HG02973 (cell line): Measurements from ENCODE around the gene WRAP53.

Experiments
- ATAC-seq: cut with Tn5 transposase; IDR thresholded peaks from one replicate; pipeline ENCODE4 v1.9.1; 2021; ENCODE audit warnings: moderate library complexity; ENCODE audit not compliant: unreplicated experiment

Gene WRAP53

DNA sequence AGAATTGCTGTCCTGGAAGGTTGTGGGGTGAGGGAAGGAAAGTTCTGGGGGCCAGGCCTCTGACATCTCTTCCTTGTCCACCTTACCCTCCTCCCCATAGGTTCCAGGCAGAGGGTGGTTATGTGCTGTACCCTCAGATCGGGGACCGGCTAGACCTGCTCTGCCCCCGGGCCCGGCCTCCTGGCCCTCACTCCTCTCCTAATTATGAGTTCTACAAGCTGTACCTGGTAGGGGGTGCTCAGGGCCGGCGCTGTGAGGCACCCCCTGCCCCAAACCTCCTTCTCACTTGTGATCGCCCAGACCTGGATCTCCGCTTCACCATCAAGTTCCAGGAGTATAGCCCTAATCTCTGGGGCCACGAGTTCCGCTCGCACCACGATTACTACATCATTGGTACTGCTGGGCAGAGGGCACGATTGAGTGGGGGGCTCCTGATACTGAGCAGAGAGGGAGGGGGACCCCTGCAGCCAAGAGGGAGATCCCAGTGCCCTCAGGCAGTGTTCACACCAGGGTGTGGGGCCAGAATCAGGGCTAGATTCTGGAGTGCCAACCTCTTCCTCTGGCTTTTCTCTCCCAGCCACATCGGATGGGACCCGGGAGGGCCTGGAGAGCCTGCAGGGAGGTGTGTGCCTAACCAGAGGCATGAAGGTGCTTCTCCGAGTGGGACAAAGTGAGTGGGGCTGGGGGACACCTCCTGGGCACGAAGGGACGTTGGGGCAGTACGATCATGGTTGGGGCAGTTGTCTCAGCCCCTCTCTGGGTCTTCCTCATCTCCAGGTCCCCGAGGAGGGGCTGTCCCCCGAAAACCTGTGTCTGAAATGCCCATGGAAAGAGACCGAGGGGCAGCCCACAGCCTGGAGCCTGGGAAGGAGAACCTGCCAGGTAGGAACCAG, 19.8 kb downstream of the WRAP53 start:
- no peak for ATAC-seq

DNA sequence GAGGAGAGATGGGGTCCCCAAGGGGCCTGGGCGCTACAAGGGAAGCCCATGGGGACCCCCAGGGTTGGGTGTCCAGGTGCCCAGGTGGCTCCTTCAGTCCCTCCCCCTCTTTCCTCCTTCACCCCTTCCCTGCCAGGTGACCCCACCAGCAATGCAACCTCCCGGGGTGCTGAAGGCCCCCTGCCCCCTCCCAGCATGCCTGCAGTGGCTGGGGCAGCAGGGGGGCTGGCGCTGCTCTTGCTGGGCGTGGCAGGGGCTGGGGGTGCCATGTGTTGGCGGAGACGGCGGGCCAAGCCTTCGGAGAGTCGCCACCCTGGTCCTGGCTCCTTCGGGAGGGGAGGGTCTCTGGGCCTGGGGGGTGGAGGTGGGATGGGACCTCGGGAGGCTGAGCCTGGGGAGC, 20.8 kb downstream of the WRAP53 start:
- ATAC-seq = no peak

DNA sequence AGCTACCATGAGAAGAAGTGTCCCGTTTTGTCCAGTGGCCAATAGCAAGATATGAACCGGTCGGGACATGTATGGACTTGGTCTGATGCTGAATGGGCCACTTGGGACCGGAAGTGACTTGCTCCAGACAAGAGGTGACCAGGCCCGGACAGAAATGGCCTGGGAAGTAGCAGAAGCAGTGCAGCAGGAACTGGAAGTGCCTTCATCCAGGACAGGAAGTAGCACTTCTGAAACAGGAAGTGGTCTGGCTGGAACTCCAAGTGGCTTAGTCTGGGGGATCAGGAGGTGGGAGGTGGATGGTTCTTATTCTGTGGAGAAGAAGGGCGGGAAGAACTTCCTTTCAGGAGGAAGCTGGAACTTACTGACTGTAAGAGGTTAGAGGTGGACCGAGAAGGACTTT, 22.0 kb downstream of the WRAP53 start:
- ATAC-seq = no peak

DNA sequence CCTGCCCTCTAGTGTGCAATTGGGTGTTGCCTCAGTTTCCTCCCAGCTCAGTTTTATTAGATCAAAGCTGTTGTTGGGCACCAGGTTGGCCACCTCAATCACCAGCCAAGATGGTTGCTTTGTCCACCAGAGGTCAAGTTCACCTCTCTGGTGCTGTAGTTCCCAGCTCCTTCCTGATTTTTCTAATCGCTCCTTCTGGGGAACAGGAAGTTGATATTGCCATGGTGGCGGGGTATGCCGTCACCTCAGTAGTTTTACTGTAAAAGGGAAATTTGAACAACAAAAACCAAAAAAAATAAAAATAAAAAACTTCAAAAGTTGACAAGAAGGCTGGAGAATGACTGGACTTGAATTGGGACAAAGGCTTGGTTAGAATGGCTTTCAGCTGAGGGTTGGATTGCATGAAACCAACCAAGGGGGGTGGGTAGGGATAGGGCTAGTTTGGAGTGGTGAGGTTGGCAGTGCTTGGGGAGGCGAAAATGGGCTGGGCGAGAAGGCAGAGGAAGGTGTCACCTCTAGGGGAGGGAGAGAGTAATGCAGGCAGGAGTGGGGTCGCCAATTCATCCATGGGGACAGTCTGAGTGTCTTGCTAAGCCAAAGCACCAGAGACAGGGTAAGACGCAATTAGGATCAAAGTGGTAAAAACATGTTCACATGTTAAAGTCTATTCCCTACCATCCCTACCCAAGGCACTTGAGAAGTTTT, 22.9 kb downstream of the WRAP53 start:
- ATAC-seq = no peak

GRCh38 chr17:7712111-7712771, 24.0 kb downstream of the WRAP53 start:
- no peak for ATAC-seq

- no peak for ATAC-seq
These were observed 25.5 kb downstream of the WRAP53 start for GRCh38 chr17:7713782-7714181.

DNA sequence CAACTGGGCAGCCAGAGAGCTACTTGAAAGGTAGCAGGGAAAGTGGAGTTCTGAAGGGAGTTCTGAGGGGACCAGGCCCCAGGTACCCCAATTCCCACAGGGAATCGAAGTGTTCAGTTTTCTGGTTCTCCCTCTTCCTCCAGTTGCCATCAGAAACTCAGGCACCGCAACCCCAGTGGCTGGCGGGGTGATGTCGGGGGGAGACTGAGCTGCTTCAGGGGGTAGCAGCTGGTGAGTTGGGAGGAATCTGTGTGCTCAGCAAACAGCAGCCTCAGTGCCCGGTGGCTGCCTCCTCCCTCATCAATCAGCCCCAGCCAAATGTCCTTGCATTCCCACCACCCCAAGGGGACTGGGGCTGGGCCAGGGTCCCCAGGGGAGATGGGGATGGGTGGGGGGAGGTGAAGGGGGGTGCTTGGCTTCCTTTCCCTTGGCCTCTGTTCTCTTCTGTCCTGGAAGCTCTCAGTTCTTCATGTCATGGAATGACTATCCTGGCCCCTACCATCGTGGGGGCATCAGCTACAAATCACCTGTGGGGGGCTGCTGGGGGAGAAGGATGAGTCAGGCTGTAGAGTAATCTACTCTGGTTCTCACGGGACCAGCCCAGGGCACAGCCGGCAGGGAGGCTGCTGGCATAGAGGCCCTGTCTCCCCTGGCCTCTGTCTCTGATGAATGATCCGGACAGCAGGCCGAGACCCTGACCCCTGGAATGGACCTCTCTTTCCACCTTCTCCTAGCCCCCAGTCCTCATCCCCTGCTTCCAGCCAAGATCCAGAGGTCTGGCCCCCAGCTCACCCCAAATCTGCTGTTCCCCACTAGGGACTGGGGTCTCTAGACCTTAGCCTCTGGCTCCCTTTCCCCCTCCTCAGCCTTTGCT, 26.7 kb downstream of the WRAP53 start:
- no peak for ATAC-seq

DNA sequence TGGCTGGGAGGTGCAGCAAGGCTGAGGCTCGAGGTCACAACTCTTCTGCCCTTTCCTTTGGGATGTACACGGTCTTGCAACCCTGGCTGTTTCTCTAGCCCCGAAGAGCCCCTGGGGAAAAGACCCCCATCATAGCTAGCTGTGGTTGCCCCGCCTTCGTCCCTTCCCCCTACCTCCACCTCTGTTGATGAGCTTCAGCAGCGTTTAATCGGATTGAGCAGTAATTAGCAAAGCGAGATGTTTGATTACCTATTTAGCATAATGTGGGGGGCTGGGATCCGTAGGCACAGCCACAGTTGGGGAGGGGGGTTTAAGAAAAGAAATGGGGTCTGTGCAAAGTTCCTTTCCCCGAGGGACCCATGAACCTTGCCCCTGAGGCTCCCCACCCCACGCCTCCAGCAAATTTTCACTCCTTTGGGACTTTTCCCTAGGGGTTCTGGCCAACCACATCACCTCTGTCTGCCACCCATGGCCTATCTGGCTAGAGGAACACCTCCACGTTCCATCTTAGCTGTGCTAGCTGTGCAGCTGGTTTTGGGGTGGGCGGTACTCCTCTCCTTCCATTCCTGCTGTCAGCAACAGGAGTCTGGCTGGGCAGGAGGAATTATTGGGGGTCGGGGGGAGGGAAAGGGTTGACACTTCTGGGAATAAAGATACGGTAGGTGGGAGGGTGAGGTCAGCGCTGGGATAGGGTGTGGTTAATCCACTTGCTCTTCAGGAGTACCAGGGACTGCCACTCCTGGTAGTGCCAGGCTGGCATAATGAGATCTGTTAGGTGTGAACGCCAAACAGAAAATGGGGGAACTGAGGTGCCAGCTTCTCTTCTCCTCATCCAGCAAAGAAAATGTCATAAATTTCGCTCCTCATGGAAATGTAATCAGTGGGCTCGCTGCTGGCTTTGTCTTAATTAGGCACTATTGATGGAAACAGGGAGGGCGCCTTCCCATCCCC, 27.9 kb downstream of the WRAP53 start:
- no peak for ATAC-seq

- ATAC-seq = no peak
These were observed 28.9 kb downstream of the WRAP53 start, which contains the start of gene DNAH2 for GRCh38 chr17:7716901-7717755. Gene DNAH2, plus strand, starts transcription at chr17:7717744. Its CDS starts 1,991 bp downstream, at chr17:7719735.

- ATAC-seq = no peak
These were observed 29.6 kb downstream of the WRAP53 start for GRCh38 chr17:7717756-7718350.

DNA sequence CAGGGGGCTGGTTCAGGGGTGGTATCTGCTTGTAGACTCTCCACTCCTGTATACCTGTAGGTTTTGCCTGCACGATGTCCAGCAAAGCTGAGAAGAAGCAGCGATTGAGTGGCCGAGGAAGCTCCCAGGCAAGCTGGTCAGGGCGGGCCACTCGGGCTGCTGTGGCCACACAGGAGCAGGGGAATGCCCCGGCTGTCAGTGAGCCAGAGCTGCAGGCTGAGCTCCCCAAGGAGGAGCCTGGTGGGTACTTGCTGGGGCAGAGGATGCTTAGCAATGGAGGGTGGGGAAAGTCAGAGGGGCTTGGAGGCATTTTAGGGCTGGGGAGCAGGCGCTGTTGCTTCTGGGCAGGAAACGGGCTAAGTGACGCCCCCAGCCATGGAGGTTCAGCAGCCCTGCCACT, 31.4 kb downstream of the WRAP53 start:
- no peak for ATAC-seq

GRCh38 chr17:7720125-7720524, 31.8 kb downstream of the WRAP53 start:
- no peak for ATAC-seq

- ATAC-seq = no peak
These were observed 33.3 kb downstream of the WRAP53 start for GRCh38 chr17:7721612-7722011.

- no peak for ATAC-seq
These were observed 39.6 kb downstream of the WRAP53 start for GRCh38 chr17:7727886-7728285.

GRCh38 chr17:7729816-7730215, 41.5 kb downstream of the WRAP53 start:
- ATAC-seq = no peak

- ATAC-seq = no peak
These were observed 44.8 kb downstream of the WRAP53 start for GRCh38 chr17:7732981-7733539.

- ATAC-seq = no peak
These were observed 49.3 kb downstream of the WRAP53 start for GRCh38 chr17:7737601-7738000.

GRCh38 chr17:7739746-7740145, 51.5 kb downstream of the WRAP53 start:
- no peak for ATAC-seq
